Measurements from ENCODE around the gene CNNM4. TPM values are rescaled to one million over a fixed set of nuclear protein-coding genes. Genes with fewer than 3 reads are reported as not detected.

The CNNM4 gene
- total RNA-seq: 9.9 and 11.1 TPM in 2 replicates

GRCh38 chr2:96760036-96760985 is at the start of gene CNNM4:
CNNM4 (plus strand) TSS chr2:96760902; CDS start chr2:96761000, 98 bp downstream.
- intact Hi-C loops (cut with micrococcal nuclease): loop anchor here (1.0 to 5.0 kb wide), 10 partner anchors 20 to 494 kb away; partner anchors contain the start of genes ANKRD39, CIAO1, KANSL3 and LMAN2L
- Mint-ChIP-seq H3K4me1 (ENCODE audit: low read depth) (peaks cover 54% of the 10 kb centered on the region), H3K27me3 (ENCODE audit: insufficient read depth) (no peaks in the 10 kb centered on the region), H3K4me3 (peak within 1 kb of the TSS; percentile 92), H3K36me3 (ENCODE audit: low read depth) (peaks cover 6% of the 10 kb centered on the region), H3K27ac (peak within 1 kb of the TSS; percentile 88), H3K9me3 (no peaks in the 10 kb centered on the region)
- DNase-seq (ENCODE audit: low spot score): peak; percentile 89

- DNase-seq (ENCODE audit: low spot score): no peak
- intact Hi-C loops (cut with micrococcal nuclease): no loop called here
- Mint-ChIP-seq H3K4me1 (ENCODE audit: low read depth) (no peaks in the 10 kb centered on the region), H3K27ac (no peak overlapping the region), H3K27me3 (ENCODE audit: insufficient read depth) (no peaks in the 10 kb centered on the region), H3K4me3 (no peak overlapping the region), H3K9me3 (no peaks in the 10 kb centered on the region), H3K36me3 (ENCODE audit: low read depth) (peaks cover 28% of the 10 kb centered on the region)
These were observed 49.7 kb upstream of the CNNM4 start for GRCh38 chr2:96710985-96711384.

DNA sequence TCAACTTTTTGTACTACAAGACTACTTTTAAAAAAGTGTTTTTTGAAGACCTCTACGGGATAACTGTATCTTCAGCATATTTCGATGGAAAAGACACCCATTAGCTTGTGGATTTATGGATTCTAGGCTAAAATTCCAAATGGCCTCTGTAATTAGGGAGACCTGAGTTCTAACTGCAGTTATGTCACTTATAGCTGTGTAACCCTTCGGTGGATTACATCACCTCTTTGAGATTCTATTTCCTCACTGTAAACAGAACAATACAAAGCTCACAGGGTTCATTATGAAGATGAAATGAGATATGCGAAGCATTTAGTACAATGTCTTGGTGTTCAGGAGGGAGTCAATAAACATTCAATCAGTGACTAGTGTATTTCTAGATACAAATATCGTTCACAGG is 45.0 kb upstream of the CNNM4 start:
- H3K27ac Mint-ChIP-seq: no peak overlapping the region
- H3K9me3 Mint-ChIP-seq: no peaks in the 10 kb centered on the region
- no peak overlapping the region for H3K4me3 Mint-ChIP-seq
- H3K36me3 Mint-ChIP-seq (ENCODE audit: low read depth): peaks cover 12% of the 10 kb centered on the region
- no peaks in the 10 kb centered on the region for H3K4me1 Mint-ChIP-seq (ENCODE audit: low read depth)
- intact Hi-C loops (cut with micrococcal nuclease): no loop called here
- H3K27me3 Mint-ChIP-seq (ENCODE audit: insufficient read depth): no peaks in the 10 kb centered on the region
- no peak for DNase-seq (ENCODE audit: low spot score)

GRCh38 chr2:96716388-96716787 is 44.3 kb upstream of the CNNM4 start:
- Mint-ChIP-seq H3K27me3 (ENCODE audit: insufficient read depth) (no peaks in the 10 kb centered on the region), H3K4me3 (no peak overlapping the region), H3K36me3 (ENCODE audit: low read depth) (peaks cover 8% of the 10 kb centered on the region), H3K27ac (no peak overlapping the region), H3K4me1 (ENCODE audit: low read depth) (no peaks in the 10 kb centered on the region), H3K9me3 (no peaks in the 10 kb centered on the region)
- intact Hi-C loops (cut with micrococcal nuclease): no loop called here
- no peak for DNase-seq (ENCODE audit: low spot score)

GRCh38 chr2:96726131-96726530 is 34.6 kb upstream of the CNNM4 start:
- peaks cover 19% of the 10 kb centered on the region for H3K36me3 Mint-ChIP-seq (ENCODE audit: low read depth)
- intact Hi-C loops (cut with micrococcal nuclease): no loop called here
- H3K4me3 Mint-ChIP-seq: no peak overlapping the region
- H3K9me3 Mint-ChIP-seq: no peaks in the 10 kb centered on the region
- DNase-seq (ENCODE audit: low spot score): no peak
- H3K27ac Mint-ChIP-seq: no peak overlapping the region
- H3K27me3 Mint-ChIP-seq (ENCODE audit: insufficient read depth): no peaks in the 10 kb centered on the region
- no peaks in the 10 kb centered on the region for H3K4me1 Mint-ChIP-seq (ENCODE audit: low read depth)

GRCh38 chr2:96727431-96727830 is 33.3 kb upstream of the CNNM4 start:
- H3K4me3 Mint-ChIP-seq: no peak overlapping the region
- H3K9me3 Mint-ChIP-seq: no peaks in the 10 kb centered on the region
- intact Hi-C loops (cut with micrococcal nuclease): no loop called here
- DNase-seq (ENCODE audit: low spot score): no peak
- H3K27ac Mint-ChIP-seq: no peak overlapping the region
- no peaks in the 10 kb centered on the region for H3K27me3 Mint-ChIP-seq (ENCODE audit: insufficient read depth)
- no peaks in the 10 kb centered on the region for H3K4me1 Mint-ChIP-seq (ENCODE audit: low read depth)
- peaks cover 23% of the 10 kb centered on the region for H3K36me3 Mint-ChIP-seq (ENCODE audit: low read depth)

DNA sequence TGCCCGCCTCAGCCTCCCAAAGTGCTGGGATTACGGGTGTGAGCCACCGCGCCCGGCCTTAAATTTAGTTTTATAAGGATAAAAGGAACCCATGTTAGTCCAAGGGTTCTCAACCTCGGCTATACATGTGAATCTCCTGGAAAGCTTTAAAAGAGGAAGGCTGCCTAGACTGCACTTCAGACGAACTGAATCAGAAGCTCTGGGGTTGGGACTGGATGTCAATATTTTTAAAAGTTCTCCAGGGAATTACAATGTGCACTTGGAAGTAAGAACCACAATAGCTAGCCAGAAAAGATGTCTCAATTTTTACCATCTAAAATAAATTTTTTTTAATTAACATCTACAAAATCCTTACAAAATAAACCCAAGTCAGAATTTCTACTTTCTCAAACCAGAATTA is 31.0 kb upstream of the CNNM4 start:
- H3K4me1 Mint-ChIP-seq (ENCODE audit: low read depth): peaks cover 5% of the 10 kb centered on the region
- H3K9me3 Mint-ChIP-seq: no peaks in the 10 kb centered on the region
- no peaks in the 10 kb centered on the region for H3K27me3 Mint-ChIP-seq (ENCODE audit: insufficient read depth)
- DNase-seq (ENCODE audit: low spot score): no peak
- no peak overlapping the region for H3K27ac Mint-ChIP-seq
- H3K36me3 Mint-ChIP-seq (ENCODE audit: low read depth): peaks cover 29% of the 10 kb centered on the region
- intact Hi-C loops (cut with micrococcal nuclease): no loop called here
- no peak overlapping the region for H3K4me3 Mint-ChIP-seq

- no peak for DNase-seq (ENCODE audit: low spot score)
- intact Hi-C loops (cut with micrococcal nuclease): no loop called here
- peaks cover 33% of the 10 kb centered on the region for H3K36me3 Mint-ChIP-seq (ENCODE audit: low read depth)
- no peak overlapping the region for H3K27ac Mint-ChIP-seq
- H3K4me3 Mint-ChIP-seq: no peak overlapping the region
- no peaks in the 10 kb centered on the region for H3K9me3 Mint-ChIP-seq
- no peaks in the 10 kb centered on the region for H3K27me3 Mint-ChIP-seq (ENCODE audit: insufficient read depth)
- peaks cover 9% of the 10 kb centered on the region for H3K4me1 Mint-ChIP-seq (ENCODE audit: low read depth)
These were observed 30.5 kb upstream of the CNNM4 start for GRCh38 chr2:96730212-96730611.

DNA sequence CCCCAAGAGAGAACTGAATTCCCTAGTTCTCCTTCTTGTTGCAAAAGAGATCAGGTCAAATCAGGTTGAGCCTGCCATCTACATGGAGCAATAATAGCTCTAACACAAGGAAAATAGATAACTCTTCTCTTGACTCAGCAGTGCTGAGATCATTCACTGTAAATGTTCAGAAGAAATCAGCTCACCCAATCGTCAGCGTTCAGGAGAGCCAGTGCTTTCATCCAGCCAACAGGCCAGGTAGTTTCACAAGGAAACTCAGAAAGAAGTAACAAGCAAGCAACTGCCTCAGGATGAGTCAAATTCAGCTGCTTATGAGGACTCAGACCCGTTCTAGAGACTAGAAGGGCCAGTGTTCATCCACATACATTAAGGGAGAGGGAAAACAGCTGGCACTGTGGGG is 26.8 kb upstream of the CNNM4 start:
- no peaks in the 10 kb centered on the region for H3K9me3 Mint-ChIP-seq
- H3K36me3 Mint-ChIP-seq (ENCODE audit: low read depth): peaks cover 27% of the 10 kb centered on the region
- H3K4me1 Mint-ChIP-seq (ENCODE audit: low read depth): peaks cover 21% of the 10 kb centered on the region
- no peak overlapping the region for H3K27ac Mint-ChIP-seq
- intact Hi-C loops (cut with micrococcal nuclease): no loop called here
- no peak overlapping the region for H3K4me3 Mint-ChIP-seq
- DNase-seq (ENCODE audit: low spot score): no peak
- no peaks in the 10 kb centered on the region for H3K27me3 Mint-ChIP-seq (ENCODE audit: insufficient read depth)

DNA sequence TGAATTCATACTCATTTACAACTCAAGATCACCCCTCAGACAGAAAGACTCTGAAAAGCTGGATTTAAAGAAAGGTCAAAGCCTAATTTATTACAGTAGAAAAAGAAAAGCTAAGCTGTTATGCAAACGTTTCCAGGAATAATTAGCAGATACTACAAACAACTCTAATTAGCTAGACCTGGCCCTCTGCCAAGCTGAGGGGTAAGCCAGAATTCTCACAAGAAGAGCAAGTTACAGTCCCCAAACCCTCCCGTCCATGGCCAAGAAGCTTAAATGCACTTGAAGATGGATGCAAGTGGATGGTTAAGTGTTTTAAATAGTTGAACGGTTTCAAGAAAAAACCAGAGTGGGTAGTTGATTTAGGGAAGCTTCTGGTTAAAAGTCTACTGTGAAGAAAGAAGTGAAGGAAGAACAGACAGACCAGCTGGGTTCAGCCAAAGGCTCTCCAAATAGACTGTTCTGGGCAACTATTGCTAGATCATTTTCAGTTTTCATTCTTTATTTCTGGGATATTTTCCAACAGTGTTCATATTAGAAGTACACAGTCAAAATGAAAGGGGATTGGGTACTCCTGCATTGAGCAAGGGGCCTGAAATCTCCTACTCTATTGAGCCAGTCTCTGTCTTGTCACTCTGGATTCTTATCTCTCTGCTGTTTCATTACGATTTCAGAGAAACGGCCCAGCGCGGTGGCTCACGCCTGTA is 25.7 kb upstream of the CNNM4 start:
- peaks cover 32% of the 10 kb centered on the region for H3K4me1 Mint-ChIP-seq (ENCODE audit: low read depth)
- no peak for DNase-seq (ENCODE audit: low spot score)

DNA sequence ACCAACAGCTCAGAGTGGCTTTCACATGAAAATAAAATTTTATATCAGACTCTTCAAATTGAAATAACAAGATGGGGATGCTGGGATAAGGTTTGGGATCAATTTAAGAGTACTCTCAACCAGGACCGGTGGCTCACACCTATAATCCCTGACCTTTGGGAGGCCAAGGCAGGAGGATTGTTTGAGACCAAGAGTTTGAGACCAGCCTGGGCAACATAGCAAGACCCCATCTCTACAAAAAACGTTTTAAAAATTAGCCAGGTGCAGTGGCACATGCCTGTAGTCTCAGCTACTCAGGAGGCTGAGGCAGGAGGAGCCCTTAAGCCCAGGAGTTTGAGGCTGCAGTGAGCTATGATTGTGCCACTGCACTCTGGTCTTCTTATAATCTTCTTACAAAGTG is 23.5 kb upstream of the CNNM4 start:
- Mint-ChIP-seq H3K4me3 (no peak overlapping the region), H3K4me1 (ENCODE audit: low read depth) (peaks cover 37% of the 10 kb centered on the region), H3K27me3 (ENCODE audit: insufficient read depth) (no peaks in the 10 kb centered on the region), H3K36me3 (ENCODE audit: low read depth) (peaks cover 18% of the 10 kb centered on the region), H3K9me3 (no peaks in the 10 kb centered on the region), H3K27ac (no peak overlapping the region)
- intact Hi-C loops (cut with micrococcal nuclease): no loop called here
- no peak for DNase-seq (ENCODE audit: low spot score)

More for the DNA sequence above, 25.7 kb upstream of the CNNM4 start:
- Mint-ChIP-seq H3K9me3 (no peaks in the 10 kb centered on the region), H3K27me3 (ENCODE audit: insufficient read depth) (no peaks in the 10 kb centered on the region), H3K4me3 (no peak overlapping the region), H3K27ac (no peak overlapping the region), H3K36me3 (ENCODE audit: low read depth) (peaks cover 27% of the 10 kb centered on the region)
- intact Hi-C loops (cut with micrococcal nuclease): no loop called here

- intact Hi-C loops (cut with micrococcal nuclease): no loop called here
- no peak for DNase-seq (ENCODE audit: low spot score)
- H3K36me3 Mint-ChIP-seq (ENCODE audit: low read depth): peaks cover 16% of the 10 kb centered on the region
- H3K27ac Mint-ChIP-seq: no peak overlapping the region
- peak overlapping the region; percentile 40 for H3K4me3 Mint-ChIP-seq
- H3K4me1 Mint-ChIP-seq (ENCODE audit: low read depth): peaks cover 37% of the 10 kb centered on the region
- H3K27me3 Mint-ChIP-seq (ENCODE audit: insufficient read depth): no peaks in the 10 kb centered on the region
- H3K9me3 Mint-ChIP-seq: no peaks in the 10 kb centered on the region
These were observed 22.9 kb upstream of the CNNM4 start for GRCh38 chr2:96737831-96738230.

DNA sequence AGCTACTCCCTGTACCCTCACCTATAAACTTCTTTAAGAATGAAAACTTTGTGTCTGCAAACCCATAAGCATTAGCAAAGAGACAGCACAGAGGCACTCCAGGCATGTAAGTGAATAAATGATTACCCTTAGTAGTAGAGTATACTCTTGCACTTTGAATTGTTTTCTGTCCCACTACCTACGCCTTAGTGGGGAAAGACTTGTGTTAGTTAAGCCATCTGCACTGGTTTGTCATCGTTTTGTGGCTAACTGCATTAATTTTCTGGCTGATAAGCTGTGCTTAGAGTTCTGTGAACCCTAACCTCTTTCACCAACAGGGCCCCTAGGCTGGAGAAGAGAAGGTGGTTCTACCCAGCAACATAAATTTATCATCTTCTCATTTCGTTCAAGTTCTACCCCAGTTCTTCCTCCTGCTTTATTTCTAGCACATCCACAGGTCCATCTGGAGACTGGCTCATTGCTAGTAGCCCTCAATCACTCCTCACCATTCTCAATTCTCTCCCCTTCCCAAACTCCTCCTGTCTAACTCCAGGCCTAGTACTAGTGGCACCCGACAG is 21.5 kb upstream of the CNNM4 start:
- H3K9me3 Mint-ChIP-seq: no peaks in the 10 kb centered on the region
- peak overlapping the region; percentile 90 for H3K4me3 Mint-ChIP-seq
- H3K36me3 Mint-ChIP-seq (ENCODE audit: low read depth): peaks cover 6% of the 10 kb centered on the region
- no peaks in the 10 kb centered on the region for H3K27me3 Mint-ChIP-seq (ENCODE audit: insufficient read depth)
- peak overlapping the region; percentile 77 for H3K27ac Mint-ChIP-seq
- H3K4me1 Mint-ChIP-seq (ENCODE audit: low read depth): peaks cover 37% of the 10 kb centered on the region
- DNase-seq (ENCODE audit: low spot score): no peak
- intact Hi-C loops (cut with micrococcal nuclease): no loop called here
